AG04450 (cell line): ENCODE results near the gene PCYT2. TPM values are rescaled to one million over a fixed set of nuclear protein-coding genes. Genes with fewer than 3 reads are reported as not detected.

Experiments
- CTCF ChIA-PET: fragments of 300-600, 350-600 bp; formaldehyde crosslinking; extraction: SDS; loops from one replicate; lab custom pipeline; 2022; ENCODE audit warnings: antibody characterized with exemption, inconsistent platforms; lab: Charles Lee
- POLR2A ChIA-PET: fragments of 350-600 bp; formaldehyde crosslinking; extraction: SDS; loops from one replicate; lab custom pipeline; 2021; ENCODE audit warnings: antibody characterized with exemption, inconsistent platforms; lab: Yijun Ruan, JAX
- DNase-seq: peaks from one replicate; pipeline ENCODE4 v3.0.0-alpha.2; 2011; ENCODE audit warnings: low read depth, low spot score
- H3K27ac ChIP-seq: one replicate; pipeline ENCODE4 v1.5.1; 2012; ENCODE audit warnings: low read depth, low read length, control low read depth
- H3K27me3 ChIP-seq: one replicate; pipeline ENCODE4 v1.6.0; 2012; ENCODE audit warnings: low read length; ENCODE audit not compliant: control insufficient read depth, insufficient read depth
- H3K4me3 ChIP-seq: 2 replicates; pipeline ENCODE4 v1.5.1; 2011; ENCODE audit warnings: mild to moderate bottlenecking, low read depth, low read length, control low read depth
- H3K9me3 ChIP-seq: 2 replicates; pipeline ENCODE4 v1.5.1; 2012; ENCODE audit warnings: low read length; ENCODE audit not compliant: control insufficient read depth, insufficient read depth
- polyA plus RNA-seq: library from polyadenylated mRNA; depleted of rRNA; stranded (reverse); fragments of >200 nt; gene quantifications from 2 replicates; pipeline ENCODE4 v1.2.3, GENCODE V29; 2011
- TF ChIP-seq, protein P1 (sequence below): IDR thresholded peaks from 2 replicates; pipeline ENCODE4 v1.5.1; 2011; ENCODE audit warnings: low read depth, low read length, control low read depth, inconsistent platforms

The PCYT2 gene
- polyA plus RNA-seq, 1 experiment = 25.2 TPM

DNA sequence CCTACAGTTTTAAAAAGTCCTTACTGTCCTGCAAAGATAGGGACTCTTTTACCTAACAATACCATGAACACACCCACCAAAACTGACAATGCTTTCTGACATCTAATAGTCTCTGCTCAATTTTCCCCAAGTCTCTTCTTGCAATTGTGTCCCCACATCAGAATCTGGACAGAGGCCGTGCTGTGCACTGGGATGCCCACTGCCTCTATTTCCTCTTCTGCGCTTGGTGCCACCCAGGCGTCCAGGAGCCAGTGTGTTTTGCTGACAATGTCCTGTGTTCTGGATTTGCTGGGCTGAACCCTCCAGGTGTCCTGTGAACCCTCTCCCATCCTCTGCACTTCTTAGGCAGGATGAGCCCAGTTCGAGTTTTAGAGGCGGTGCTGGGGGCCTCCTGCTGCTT is 33.6 kb downstream of the PCYT2 start:
- Histone ChIP-seq H3K4me3 (no peak overlapping the region), H3K27me3 (no peaks in the 10 kb centered on the region), H3K9me3 (no peaks in the 10 kb centered on the region; the same call in 1 of the 2 replicates), H3K27ac (no peak overlapping the region)
- TF ChIP-seq, protein P1, sequence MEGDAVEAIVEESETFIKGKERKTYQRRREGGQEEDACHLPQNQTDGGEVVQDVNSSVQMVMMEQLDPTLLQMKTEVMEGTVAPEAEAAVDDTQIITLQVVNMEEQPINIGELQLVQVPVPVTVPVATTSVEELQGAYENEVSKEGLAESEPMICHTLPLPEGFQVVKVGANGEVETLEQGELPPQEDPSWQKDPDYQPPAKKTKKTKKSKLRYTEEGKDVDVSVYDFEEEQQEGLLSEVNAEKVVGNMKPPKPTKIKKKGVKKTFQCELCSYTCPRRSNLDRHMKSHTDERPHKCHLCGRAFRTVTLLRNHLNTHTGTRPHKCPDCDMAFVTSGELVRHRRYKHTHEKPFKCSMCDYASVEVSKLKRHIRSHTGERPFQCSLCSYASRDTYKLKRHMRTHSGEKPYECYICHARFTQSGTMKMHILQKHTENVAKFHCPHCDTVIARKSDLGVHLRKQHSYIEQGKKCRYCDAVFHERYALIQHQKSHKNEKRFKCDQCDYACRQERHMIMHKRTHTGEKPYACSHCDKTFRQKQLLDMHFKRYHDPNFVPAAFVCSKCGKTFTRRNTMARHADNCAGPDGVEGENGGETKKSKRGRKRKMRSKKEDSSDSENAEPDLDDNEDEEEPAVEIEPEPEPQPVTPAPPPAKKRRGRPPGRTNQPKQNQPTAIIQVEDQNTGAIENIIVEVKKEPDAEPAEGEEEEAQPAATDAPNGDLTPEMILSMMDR = no peak
- ChIA-PET POLR2A (no interaction called here), CTCF (no interaction called here)
- DNase-seq = no peak

DNA sequence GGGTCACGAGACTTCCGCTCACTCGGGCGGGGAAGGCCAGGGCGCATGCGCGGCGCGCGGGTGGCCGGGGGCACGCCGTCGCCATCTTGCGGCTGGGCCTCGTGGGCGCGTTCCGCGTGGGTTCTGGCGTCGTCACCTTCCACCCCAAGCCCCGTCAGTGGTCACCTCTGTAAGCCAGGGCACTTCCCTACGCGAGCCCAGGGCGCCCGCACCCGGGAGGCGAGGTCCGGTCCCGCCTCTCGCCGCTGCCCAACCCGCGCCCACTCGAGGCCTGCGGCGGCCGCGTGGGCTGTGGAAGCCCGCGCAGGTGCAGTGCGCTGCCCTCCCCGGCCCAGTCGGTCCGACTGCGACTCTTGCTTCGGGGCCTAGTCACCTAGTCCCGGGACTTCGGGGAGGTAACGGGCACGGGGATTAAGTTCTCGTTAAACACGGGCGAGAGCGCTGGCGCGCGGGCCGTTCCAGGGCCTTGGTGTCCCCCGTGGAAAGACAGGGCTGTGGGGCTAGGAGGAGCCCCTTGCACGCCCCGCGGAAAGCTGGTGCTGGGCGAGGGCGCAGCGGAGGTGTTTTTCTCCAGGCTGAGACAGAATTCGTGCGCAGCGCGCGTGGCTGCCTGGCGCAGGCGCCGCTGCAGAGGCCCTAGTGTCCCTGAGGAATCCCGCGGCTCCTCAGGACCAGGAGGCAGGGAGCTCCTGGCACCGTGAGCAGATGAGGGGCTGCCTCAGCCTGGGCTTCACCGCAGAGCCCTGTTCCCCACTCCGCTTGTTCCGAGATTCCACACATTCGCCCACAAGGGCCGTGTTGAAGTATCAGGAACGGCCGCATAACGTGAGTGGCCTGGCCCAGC is 39.6 kb downstream of the PCYT2 start:
- ChIA-PET CTCF (no interaction called here), POLR2A (no interaction called here)
- H3K27me3 ChIP-seq = no peaks in the 10 kb centered on the region
- peak; percentile 47 for DNase-seq
- no peaks in the 10 kb centered on the region; the same call in 1 of the 2 replicates for H3K9me3 ChIP-seq
- H3K4me3 ChIP-seq = peak overlapping the region; percentile 81
- peak overlapping the region; percentile 77 for H3K27ac ChIP-seq
- TF ChIP-seq, protein P1 = peak; percentile 27; the same call in 1 of the 2 replicates

DNA sequence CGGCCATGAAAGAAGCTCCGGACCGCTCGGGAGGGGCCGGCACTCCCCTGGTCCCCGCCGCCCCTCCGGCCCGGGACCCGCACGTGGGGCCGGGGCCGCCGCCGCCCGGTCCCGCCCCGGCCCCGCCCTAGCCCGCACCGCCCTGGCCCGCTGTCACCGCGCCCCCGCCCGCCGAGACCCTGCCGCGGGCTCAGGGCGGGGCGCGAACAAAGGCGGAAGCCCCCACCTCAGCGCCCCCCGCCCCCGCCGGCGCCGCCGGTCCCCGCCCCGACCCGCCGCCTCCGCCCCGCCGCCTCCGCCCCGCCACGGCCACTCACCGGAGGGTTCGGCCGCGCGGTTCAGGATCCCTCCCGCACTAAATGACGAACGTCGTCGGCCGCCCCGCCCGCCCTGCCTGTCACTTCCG is 40.2 kb downstream of the PCYT2 start, which contains the start of gene ARHGDIA:
Gene ARHGDIA (minus strand): TSS at position 357 of the 406 bp plus-strand sequence. CDS start 1,407 bp downstream, outside the sequence.
- TF ChIP-seq, protein P1 = no peak
- CTCF ChIA-PET = interaction anchor here (0.8 kb wide), 1 partner anchor 50 kb away, joined by 3 read pairs; no protein-coding TSS in a partner anchor
- POLR2A ChIA-PET = interaction anchor here (1.9 kb wide), 1 partner anchor 10 kb away, joined by 11 read pairs; the partner anchor contains the start of gene P4HB
- DNase-seq = no peak
- Histone ChIP-seq H3K4me3 (peak within 1 kb of the TSS; percentile 81), H3K9me3 (no peaks in the 10 kb centered on the region; the same call in 1 of the 2 replicates), H3K27ac (peak within 1 kb of the TSS; percentile 88), H3K27me3 (no peaks in the 10 kb centered on the region)

- ChIA-PET CTCF (interaction anchor here (0.6 to 0.8 kb wide), 2 partner anchors 50 to 195 kb away, joined by 3 read pairs; no protein-coding TSS in a partner anchor), POLR2A (interaction anchor here (0.6 to 1.9 kb wide), 5 partner anchors 9 to 362 kb away, joined by 3 to 11 read pairs (median 4); partner anchors contain the start of genes ARL16, HGS, MCRIP1 and P4HB)
- Histone ChIP-seq H3K9me3 (no peaks in the 10 kb centered on the region; the same call in 1 of the 2 replicates), H3K27me3 (no peaks in the 10 kb centered on the region), H3K4me3 (peak overlapping the region; percentile 81), H3K27ac (peak overlapping the region; percentile 88)
- TF ChIP-seq, protein P1 = no peak
- DNase-seq = no peak
Observed at GRCh38 chr17:81870131-81870980, 40.8 kb downstream of the PCYT2 start.
